ENCODE results near the gene CHERP.
"Not testable (repeated sequence)": the region's sequence is repeated elsewhere in the genome, so short reads cannot be mapped to it uniquely, and the experiment has no call there.

CHERP gene

DNA sequence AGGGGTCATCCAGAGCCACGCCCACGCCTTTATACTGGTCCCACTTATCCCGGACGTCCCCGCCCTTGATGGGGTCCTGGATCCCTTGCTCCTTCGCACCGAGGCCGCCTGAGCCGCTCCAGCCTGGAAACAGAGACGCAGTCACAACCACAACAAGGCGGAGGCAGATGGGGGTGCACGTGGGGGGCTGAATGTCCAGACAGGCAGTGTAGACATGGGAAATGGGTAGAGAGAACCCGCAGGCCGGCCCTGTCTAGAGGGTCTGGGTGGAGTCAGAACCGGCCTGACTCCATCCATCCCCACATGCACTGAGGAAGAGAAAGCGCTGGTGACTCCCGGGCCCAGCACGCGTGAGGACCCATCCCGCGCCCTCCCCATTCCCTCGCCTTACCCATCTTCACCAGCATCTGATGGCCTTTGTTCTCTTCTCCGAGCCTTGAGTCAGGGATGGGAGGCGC lies 23.0 kb downstream of the CHERP start:
- no peak for DNase-seq

DNA sequence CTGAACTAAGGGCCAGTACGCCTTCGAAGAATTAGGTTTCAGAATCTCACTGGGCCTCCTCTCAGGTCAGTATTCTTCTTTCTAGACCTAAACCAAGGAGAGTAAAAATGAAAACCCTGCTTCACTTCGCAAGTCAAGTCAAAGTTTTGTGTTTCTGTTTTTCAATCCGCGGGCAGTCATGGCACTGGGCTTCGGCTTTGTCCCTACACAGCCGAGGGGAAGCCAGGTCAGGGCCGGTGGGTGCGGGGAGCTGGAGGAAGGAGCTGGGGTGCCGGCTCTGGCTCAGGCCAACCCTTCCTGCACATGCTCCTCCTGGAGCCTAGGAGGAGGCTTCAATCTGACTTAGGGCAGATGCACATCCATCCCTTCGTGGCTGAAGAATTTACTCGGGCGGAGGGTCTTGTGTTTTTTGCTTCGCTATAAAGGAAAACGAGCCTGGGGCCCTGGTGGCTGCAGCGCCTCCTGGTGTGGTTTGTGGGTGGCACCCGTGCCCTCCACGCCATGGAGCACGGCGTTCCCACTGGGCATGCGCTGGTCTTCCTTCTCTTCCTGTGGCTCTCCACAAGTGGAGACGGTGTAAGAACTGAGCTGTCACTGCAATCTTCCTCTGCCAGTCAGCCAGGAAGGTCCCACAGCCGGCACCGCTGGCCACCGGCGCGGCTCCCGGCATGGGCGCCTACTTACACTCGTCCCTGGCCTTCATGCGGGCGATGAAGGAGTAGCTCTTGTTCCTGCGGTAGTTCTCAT lies 23.6 kb downstream of the CHERP start:
- no peak for DNase-seq

DNA sequence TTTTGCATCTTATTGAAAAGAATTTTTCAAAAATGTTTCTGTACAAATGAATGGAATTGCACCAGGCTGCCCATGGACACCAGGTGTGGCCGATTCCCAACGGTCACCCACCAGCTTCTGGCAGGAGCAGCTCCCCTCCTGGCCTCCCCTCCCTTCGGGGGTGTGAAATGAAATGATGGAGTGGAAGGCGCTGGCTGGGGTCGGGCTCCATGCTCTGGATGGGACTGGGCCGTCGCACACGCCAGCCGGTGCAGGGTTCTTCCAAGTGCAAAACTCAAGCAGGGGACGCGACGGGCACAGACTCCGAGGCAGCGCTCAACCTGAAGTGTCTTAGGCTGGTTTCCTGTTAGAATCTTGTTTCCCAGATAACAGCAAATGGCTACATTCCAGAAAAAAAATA lies 24.2 kb downstream of the CHERP start:
- no peak for DNase-seq

DNA sequence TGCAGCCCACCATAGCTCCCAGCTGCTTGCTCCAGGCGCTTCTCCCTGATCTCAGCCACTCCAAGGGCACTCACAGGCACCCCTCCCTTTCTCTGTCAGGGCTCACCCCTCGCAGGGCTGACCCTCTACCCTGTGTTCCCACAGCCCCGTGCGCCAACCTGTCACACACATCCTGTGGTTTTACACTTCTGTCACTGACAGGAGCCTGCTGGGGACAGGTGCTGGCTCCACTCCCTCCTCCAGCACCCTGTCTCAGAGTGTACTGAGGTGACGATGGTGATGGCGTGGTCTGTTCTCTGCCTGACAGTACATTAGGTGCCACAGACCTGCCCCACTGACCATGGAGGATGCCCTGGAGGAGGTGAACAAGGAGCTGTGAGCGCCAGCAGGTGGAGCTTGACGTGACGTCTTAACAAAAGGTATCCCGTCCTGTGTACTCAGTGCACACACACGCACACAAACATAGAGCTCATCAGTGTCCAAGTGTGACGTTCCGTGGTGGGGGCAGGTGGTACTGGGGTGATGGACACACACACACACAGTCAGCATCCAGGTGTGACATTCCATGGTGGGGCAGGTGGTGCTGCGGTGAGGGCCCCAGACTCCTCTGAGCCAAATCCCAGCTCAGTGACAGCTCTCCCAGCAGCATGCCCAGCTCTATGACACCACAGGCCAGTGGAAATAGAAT lies 25.2 kb downstream of the CHERP start:
- no peak for DNase-seq

DNA sequence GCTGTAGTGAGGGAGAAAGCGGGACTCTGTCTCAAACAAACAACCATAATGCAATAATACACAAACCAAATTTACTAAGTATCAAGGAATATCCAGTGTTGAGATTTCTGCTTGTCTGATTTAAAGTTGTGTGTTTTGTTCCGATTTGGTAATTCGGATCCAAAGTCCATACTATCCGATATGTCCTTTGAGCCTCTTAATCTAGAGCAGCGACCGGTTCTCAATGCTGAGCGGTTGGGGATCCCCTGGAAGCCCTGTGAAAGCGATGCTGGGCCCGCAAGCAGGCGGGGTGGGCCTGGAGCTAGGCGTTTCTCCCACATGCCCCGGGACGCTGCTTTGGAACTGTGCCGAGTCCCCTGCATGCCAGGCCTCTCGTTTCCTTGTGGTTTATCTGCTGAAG lies 25.9 kb downstream of the CHERP start:
- DNase-seq: no peak

DNA sequence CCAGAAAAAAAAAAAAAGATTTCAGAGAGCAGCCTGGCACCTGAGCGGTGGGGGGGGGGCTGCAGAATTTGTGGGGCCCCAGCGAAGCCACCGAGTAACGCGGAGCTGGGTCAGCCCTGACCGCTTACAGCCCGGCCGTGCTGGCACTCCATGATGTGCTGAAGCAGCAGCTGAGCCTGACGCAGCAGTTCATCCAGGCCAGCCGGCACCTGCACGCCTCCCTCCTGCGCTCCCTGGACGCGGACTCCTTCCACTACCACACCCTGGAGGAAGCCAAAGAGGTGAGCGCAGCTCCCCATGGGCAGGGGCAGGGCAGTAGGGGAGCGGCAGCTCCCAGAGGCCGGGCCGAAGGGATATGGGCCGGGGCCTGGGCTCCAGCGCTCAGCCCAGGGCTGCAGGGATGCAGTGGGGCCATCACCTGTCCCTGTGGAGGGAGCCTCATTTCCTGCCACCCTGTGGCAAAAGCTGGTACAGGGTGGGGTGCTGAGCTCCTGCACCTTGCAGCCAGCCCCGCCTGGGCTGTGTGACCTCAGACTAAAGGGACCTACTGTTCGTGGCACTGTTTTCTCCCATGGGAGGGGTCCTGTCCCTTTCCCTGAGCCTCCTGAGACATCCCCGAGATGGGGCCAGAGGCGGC lies 27.7 kb downstream of the CHERP start:
- no peak for DNase-seq

DNA sequence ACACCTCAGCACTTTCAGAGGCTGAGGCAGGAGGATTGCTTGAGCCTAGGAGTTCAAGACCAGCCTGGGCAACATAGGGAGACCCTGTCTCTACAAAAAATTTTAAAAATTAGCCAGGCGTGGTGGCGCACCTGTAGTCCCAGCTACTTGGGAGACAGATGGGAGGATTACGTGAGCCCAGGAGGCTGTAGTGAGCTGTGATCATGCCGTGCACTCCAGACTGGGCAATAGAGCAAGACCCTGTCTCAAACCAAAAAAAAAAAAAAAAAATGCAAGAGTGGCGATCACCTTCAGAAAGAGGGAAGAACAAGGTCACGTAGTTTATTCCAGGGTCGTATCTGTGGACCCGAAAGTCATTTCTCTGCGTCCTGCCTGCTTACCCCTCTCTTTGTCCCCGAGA lies 29.6 kb downstream of the CHERP start:
- not testable (repeated sequence) for DNase-seq

DNA sequence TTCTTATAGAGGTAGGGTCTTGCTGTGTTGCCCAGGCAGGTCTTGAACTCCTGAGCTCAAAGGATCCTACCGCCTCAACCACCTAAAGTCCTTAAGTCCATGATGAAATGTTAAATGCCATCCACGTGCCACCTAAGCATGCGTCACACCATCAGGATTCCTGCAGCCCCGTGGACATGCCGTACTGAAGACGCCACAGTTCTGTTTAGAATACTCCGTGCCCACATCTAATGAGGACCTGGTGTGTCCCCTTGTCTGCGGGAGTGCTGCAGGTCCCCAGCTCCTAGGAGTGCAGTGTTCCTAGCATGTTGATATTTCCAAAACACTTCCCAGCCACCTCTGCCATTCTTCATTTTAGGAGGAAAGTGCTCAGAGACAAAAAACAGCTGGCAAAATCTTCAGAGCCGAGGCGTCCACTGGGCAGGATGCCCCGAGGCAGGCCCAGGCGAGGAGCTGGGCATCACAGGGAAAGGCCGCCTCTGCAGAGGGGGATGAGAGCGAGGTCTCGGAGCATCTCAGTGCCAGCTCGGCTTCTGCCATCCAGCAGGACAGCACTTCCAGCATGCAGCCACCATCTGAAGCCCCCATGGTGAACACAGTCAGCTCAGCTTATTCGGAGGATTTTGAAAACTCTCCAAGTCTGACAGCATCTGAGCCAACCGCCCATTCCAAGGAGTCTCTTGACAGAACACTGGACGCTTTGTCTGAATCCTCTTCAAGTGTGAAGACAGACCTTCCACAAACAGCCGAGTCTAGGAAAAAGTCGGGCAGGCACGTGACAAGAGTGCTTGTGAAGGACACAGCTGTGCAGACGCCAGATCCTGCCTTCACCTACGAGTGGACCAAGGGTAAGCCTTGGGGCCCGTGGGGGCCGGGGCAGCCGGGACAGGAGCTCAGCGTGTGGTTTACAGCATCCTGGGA lies 32.8 kb downstream of the CHERP start:
- no peak for DNase-seq

DNA sequence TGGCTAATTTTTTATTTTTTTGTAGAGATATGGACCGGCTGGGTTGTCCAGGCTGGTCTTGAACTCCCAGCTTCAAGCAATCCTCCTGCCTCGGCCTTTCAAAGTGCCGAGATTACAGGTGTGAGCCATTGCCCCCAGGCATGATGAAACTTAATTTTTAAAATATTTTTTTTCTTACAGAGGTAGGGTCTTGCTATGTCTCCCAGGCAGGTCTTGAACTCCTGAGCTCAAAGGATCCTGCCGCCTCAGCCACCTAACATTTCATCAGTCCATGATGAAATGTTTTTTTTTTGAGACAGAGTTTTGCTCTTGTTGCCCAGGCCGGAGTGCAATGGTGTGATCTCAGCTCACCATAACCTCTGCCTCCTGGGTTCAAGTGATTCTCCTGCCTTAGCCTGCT lies 33.7 kb downstream of the CHERP start:
- no peak for DNase-seq

DNA sequence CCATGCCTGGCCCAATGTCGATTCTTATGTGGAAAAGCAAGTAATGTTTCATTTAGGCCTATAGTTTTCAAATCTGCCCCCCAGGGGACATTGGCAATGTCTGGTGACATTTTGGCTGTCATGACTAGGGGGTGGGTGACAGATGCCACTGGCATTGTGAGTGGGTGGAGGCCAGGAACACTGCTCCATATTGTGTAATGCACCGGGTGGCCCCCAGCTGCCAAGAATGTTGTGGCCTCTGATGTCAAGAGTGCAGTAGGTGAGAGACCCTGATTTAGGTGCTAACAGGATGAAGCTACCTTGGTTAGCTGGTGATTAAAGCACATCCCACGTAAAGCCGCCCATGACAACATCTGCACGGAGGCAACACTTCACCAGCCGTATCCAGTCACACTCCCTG lies 35.3 kb downstream of the CHERP start:
- DNase-seq: no peak

DNA sequence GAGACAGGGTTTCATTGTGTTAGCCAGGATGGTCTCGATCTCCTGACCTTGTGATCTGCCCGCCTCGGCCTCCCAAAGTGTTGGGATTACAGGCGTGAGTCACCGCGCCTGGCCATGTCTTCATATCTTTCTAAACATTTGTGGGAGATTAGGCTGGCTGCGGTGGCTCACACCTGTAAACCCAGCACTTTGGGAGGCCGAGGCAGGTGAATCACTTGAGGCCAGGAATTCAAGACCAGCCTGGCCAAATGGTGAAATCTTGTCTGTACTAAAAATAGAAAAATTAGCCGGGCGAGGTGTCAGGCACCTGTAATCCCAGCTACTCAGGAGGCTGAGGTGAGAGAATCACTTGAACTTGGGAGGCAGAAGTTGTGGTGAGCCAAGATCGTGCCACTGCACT lies 36.1 kb downstream of the CHERP start:
- DNase-seq: not testable (repeated sequence)

DNA sequence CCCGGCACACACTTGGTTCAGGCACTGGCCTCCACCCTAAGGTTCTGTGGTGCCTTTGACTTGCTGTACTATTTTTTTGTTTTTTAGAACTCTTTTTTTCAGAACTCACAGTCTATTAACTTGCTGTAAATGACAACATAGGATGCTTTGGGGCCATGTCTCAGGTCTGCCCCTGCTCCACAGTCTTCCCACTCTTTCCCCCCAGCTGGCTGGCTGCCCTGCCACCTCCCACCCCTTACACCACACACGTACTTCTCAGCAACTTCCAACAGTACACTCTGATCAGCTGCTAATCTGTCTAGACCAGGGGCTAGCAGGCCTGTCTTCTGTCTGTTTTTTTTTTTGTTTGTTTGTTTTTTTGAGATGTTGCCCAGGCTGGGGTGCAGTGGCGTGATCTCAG lies 38.0 kb downstream of the CHERP start:
- DNase-seq: no peak

DNA sequence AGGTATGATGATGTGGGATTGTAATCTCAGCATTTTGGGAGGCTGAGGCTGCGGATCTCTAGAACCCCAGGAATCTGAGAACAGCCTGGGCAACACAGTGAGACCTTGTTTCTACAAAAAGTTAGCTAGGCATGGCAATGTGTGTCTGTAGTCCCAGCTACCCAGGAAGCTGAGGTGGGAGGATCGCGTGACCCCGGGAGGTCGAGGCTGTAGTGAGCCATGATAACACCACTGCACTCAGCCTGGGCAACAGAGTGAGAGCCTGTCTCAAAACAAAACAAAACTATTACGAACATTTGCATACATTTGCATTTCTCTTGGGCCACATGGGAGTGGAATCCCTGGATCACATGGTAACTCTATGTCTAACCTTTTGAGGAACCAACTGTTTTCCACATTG lies 44.4 kb downstream of the CHERP start:
- no peak for DNase-seq

DNA sequence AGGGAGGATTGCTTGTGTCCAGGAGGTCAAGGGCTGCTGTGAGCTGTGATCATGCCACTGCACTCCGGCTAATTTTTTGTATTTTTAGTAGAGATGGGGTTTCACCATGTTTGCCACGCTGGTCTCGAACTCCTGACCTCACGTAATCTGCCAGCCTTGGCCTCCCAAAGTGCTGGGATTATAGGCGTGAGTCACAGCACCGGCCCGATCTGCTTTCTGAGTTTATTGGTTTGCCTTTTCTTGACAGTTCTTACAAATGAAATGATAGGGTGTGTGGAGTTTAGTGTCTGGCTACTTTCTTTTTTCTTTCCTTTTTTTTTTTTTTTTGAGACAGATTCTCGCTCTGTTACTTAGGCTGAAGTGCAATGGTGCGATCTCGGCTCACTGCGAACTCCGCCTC lies 45.2 kb downstream of the CHERP start:
- no peak for DNase-seq

DNA sequence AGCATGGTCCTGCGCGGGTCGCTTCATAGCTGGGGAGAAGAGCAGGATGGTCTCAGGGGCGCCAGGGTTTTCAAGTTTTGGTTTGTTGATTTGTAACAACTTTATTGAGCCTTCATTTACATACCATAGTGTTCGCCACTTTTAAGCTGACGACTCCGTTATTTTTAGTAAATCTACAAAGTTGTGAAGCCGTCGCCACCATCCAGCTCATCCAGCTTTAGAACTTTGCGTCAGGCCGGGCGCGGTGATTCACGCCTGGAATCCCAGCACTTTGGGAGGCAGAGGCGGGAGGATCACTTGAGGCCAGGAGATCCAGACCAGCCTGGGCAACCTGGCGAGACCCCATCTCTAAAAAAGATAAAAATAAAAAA lies 45.6 kb downstream of the CHERP start:
- DNase-seq: no peak

DNA sequence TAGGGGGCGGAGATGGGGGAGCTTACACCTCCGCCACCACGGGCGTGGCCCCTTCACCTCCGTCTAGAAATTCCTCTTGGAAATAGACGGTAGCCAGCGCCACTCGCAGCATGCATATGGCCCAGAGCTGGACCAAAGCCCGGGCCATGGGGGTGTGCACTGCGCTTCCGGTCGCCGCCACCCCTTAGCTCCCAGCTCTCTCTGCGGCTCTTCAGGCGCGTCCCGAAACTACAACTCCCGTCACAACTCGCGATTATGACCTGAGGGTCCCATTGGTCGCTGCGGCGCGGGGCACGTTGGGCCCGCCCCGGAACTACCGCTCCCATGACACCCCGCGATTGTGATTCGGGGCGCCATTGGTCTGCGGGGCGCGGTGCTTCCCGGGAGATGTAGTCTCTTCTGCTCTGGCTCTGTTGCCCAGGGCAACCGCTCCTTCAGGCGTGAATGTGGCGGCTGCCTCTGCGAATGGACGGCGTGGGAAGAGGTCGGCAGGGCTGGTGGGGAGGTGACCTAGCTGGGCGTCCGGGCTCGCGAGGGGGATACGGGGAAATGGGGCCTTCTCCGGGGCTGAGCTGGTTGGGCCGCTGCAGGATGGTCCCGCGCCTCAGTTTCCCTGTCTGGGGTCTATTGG lies 46.1 kb downstream of the CHERP start, which contains the start of the genes C19orf44 and CALR3:
C19orf44 (plus strand) TSS at position 413 of the 631 bp plus-strand sequence. CDS start 4,399 bp downstream, outside the sequence.
CALR3 (minus strand) TSS at position 186 of the 631 bp plus-strand sequence; CDS start at position 148, 38 bp downstream.
- DNase-seq: peak; percentile 93

DNA sequence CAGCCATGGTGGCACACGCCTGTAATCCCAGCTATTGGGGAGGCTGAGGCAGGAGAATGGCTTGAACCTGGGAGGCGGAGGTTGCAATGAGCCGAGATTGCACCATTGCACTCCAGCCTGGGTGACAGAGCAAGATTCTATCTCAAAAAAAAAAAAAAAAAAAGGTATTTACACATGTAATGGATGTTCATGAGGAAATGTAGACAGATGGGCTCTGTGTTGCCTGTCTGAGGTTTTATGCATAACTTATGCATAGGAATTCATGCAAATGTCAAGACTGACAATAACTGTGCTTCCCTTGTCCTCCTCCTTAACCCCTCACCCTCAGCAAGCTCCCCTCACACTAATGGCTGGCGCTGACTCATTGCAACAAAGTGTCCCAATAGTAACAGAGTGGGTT lies 55.8 kb downstream of the CHERP start:
- DNase-seq: not testable (repeated sequence)

DNA sequence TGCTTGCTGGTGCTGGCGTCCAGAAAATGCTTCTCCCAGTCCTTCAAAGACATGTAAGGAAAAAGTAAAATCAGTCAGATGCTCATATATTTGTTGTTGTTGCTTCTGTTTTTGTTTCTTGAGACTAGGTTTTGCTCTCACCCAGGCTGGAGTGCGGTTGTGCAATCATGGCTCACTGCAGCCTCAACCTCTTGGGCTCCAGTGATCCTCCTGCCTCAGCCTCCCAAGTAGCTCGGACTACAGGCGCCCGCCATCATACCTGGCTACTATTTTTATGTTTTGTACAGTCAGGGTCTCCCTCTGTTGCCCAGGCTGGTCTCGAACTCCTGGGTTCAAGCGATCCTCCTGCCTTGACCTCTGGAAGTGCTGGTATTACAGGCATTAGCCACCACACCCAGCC lies 59.5 kb downstream of the CHERP start:
- no peak for DNase-seq

DNA sequence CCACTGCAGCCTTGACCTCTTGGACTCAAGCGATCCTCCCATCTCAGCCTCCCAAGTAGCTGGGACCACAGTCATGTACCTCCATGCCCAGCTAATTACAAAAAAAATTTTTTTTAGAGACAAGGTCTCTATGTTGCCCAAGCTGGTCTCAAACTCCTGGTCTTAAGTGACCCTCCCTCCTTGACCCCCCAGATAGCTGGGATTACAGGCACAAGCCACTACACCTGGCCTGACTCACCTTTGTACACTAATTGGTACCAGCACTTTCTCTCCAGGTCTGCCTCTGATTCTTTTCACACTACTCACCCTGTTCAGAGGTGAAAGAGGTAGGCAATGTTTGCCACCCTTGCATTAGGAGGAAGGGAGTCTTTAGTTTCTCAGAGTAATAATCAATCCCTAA lies 64.9 kb downstream of the CHERP start:
- no peak for DNase-seq

DNA sequence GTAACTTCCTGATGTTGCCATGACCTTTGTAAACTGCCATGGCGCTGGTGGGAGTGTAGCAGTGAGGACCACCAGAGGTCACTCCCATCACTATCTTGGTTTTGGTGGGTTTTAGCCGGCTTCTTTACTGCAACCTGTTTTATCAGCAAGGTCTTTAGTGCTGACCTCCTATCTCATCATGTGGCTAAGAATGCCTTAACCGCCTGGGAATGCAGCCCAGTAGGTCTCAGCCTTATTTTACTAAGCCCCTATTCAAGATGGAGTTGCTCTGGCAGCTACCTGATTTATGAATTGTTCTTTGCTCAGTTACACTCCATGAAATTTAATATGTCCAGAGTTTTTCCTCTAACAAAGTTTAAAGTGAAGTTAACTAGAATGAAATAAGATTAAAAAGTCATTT lies 65.8 kb downstream of the CHERP start:
- no peak for DNase-seq

DNA sequence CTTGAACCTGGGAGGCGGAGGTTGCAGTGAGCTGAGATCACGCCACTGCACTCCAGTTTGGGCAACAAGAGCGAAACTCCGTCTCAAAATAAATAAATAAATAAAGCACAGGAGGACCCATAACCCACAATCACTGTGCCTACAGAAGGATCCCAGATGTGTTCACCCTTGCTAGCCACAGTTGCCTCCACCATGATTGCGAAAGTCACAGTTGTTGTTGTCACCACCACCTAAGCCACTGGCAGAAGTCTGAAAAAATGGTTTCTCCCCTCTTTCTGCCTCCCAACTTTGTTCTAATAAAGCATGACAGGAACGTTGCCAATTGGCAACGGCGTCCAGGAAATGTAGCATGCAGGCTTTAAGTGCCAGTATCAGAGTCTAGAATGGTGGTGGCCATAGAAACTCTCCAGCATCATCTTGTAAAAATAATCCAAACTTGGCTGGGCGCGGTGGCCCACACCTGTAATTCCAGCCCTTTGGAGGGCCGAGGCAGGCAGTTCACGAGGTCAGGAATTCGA lies 68.3 kb downstream of the CHERP start:
- DNase-seq: no peak

DNA sequence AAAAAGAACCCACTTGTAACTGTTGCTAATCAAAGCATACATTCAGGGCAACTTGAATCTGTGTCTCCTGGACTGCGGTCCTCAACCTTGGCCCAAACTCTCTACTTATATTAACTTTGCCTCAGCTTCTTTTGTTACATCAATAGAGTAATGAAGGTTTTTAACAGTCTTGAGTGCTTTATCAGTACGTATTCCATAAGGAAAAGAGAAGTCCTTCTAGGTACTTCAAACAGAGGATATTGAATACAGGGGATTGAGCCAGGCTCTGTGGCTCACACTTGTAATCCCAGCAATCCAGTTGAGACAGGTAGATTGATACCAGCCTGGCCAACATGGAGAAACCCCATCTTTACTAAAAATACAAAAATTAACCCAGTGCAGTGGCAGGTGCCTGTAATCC lies 69.2 kb downstream of the CHERP start:
- no peak for DNase-seq

Data from T-helper 9 cell (primary cell).